Naive B cell (primary cell): ENCODE results near the gene P2RY10. TPM values are rescaled to one million over a fixed set of nuclear protein-coding genes. Genes with fewer than 3 reads are reported as not detected.
"Not testable (repeated sequence)": the region's sequence is repeated elsewhere in the genome, so short reads cannot be mapped to it uniquely, and the experiment has no call there.

Source experiments
- ATAC-seq, 2 donors: fragments of 150-1000 bp; cut with Tn5 transposase; 2 replicates each; pipeline ENCODE4 v1.10.0; 2021; ENCODE audit warnings: low read depth in 2 of 2, mild to moderate bottlenecking in 2 of 2, moderate library complexity in 2 of 2
- DNase-seq: peaks from one replicate; pipeline ENCODE4 v3.0.0; 2022
- H3K27ac Mint-ChIP-seq, 6 donors: one replicate each; pipeline ENCODE4 v1.8.0; 2020 to 2022; ENCODE audit warnings: mild to moderate bottlenecking in 6 of 6, mixed read lengths in 6 of 6, moderate library complexity in 5 of 6, inconsistent platforms in 2 of 6
- H3K27me3 Mint-ChIP-seq, 3 donors: one replicate each; pipeline ENCODE4 v1.8.0; 2021 to 2022; ENCODE audit warnings: mixed read lengths in 3 of 3, mild to moderate bottlenecking in 1 of 3
- H3K36me3 Mint-ChIP-seq, 2 donors: one replicate each; pipeline ENCODE4 v1.8.0; 2020 to 2022; ENCODE audit warnings: mixed read lengths in 2 of 2, inconsistent platforms in 1 of 2, mild to moderate bottlenecking in 1 of 2
- H3K4me1 Mint-ChIP-seq, 3 donors: one replicate each; pipeline ENCODE4 v1.8.0; 2020 to 2022; ENCODE audit warnings: mixed read lengths in 3 of 3, inconsistent platforms in 1 of 3, mild to moderate bottlenecking in 1 of 3, moderate library complexity in 1 of 3
- H3K4me3 Mint-ChIP-seq, 8 donors: one replicate each; pipeline ENCODE4 v1.8.0; 2020 to 2022; ENCODE audit warnings: mild to moderate bottlenecking in 8 of 8, mixed read lengths in 8 of 8, moderate library complexity in 8 of 8, inconsistent platforms in 2 of 8
- H3K9me3 Mint-ChIP-seq, 7 donors: one replicate each; pipeline ENCODE4 v1.8.0; 2020 to 2022; ENCODE audit warnings: mixed read lengths in 7 of 7, mild to moderate bottlenecking in 5 of 7, inconsistent platforms in 2 of 7, moderate library complexity in 1 of 7
- polyA plus RNA-seq, 6 donors: library from polyadenylated mRNA; unstranded; fragments of 300-500 nt; fragmentation: Illumina TruSeq; gene quantifications; one replicate each; pipeline ENCODE4 v1.2.3, GENCODE V29; 2021; ENCODE audit warnings: low read depth in 6 of 6

The P2RY10 gene
- polyA plus RNA-seq, 6 donors from 2014 or later = 236 to 292 (median 251) TPM

DNA sequence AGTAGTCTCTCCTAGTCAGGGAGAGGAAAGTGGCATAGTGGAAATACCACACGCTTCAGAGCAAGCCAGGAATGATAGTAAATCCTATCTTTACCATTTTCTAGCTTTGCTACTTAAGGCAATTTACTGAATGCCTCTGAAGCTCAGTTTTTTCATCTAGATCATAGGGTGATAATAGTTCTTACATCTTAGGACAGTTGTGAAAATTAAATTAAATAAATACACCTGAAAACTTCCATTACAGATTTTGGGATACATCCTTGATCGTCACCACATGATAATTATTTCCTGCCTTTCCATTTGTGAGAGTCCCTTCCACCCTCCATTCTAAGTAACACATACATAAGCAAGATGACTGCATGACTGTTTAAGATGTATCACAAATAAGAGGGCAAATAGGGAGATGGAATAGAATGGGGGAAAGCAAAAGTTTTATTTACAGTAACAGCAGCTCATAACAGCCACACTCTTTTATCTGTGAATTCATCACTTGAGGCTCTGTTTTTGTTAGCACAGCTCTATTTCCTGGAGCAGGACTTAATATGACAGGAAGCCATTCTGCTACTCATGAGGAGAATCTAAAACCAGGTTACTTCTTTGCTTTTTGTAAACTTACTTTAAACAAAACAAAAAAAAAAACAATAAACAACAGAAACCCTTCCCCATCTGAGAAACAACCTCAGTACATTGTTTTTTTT lies 13.4 kb downstream of the P2RY10 start:
- DNase-seq (no peak), ATAC-seq (no peak)
- Mint-ChIP-seq H3K4me3 (peak overlapping the region in 5 of 8 donors; percentile 5 to 36 (median 22)), H3K9me3 (peaks cover 0 to 3% (median 0%) of the 10 kb centered on the region in 7 donors), H3K4me1 (peaks cover 34 to 73% (median 68%) of the 10 kb centered on the region in 3 donors), H3K27me3 (no peaks in the 10 kb centered on the region), H3K36me3 (peaks cover 9 to 25% of the 10 kb centered on the region in 2 donors), H3K27ac (peak overlapping the region in 4 of 6 donors; percentile 13 to 72 (median 26))

DNA sequence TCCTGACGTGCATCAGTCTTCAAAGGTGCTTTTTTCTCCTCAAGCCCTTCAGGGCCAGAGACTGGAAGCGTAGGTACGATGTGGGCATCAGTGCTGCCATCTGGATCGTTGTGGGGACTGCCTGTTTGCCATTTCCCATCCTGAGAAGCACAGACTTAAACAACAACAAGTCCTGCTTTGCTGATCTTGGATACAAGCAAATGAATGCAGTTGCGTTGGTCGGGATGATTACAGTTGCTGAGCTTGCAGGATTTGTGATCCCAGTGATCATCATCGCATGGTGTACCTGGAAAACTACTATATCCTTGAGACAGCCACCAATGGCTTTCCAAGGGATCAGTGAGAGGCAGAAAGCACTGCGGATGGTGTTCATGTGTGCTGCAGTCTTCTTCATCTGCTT lies 15.7 kb downstream of the P2RY10 start:
- Mint-ChIP-seq H3K9me3 (peaks cover 0 to 7% (median 0%) of the 10 kb centered on the region in 7 donors), H3K27ac (peak overlapping the region in 3 of 6 donors; percentile 37 to 79 (median 51)), H3K4me3 (no peak overlapping the region), H3K4me1 (peaks cover 40 to 59% (median 57%) of the 10 kb centered on the region in 3 donors), H3K27me3 (no peaks in the 10 kb centered on the region), H3K36me3 (peaks cover 8 to 19% of the 10 kb centered on the region in 2 donors)
- DNase-seq (no peak), ATAC-seq (no peak)

GRCh38 chrX:78964598-78964997 lies 19.4 kb downstream of the P2RY10 start:
- H3K4me1 Mint-ChIP-seq = peaks cover 21 to 29% (median 24%) of the 10 kb centered on the region in 3 donors
- ATAC-seq (no peak), DNase-seq (no peak)
- no peaks in the 10 kb centered on the region for H3K27me3 Mint-ChIP-seq
- peak overlapping the region in 5 of 6 donors; percentile 40 to 93 (median 59) for H3K27ac Mint-ChIP-seq
- peaks cover 8 to 19% of the 10 kb centered on the region in 2 donors for H3K36me3 Mint-ChIP-seq
- H3K9me3 Mint-ChIP-seq = peaks cover 0 to 18% (median 10%) of the 10 kb centered on the region in 7 donors
- no peak overlapping the region for H3K4me3 Mint-ChIP-seq

DNA sequence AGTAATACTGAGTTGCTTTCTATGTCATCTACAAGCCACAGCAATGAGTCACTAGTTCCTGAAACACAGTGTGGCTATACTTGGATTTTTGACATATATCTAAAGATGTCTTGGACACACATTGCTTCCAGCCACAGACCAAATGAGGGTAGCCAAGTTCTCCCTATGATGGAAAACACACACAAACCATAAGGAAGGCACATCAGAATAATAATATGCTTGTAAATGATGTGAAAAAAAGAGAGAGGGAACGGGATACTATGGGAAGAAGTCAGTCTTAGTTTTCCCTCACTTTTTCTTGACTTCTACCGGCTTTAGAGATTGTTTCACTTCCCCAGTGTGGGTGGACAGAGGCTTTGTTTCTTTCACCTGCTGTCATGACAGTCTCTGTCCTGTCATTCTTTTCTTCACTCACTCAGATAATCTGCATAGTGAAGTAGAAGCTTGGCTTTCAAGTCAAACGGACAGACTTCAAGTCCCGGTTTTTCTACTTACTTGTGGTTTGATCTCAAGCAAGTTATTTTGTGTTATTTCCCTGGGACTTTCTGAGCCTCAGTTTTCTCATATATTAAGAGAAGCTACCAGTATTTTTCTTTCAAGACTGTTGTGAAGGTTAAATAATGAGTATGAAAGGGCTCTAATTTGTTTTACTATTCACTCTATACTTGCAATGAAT lies 34.7 kb downstream of the P2RY10 start:
- peak overlapping the region in 1 of 8 donors; percentile 14 for H3K4me3 Mint-ChIP-seq
- peaks cover 9 to 32% (median 17%) of the 10 kb centered on the region in 3 donors for H3K4me1 Mint-ChIP-seq
- peaks cover 0 to 10% (median 3%) of the 10 kb centered on the region in 7 donors for H3K9me3 Mint-ChIP-seq
- peak overlapping the region in 2 of 6 donors; percentile 3 to 59 for H3K27ac Mint-ChIP-seq
- ATAC-seq (peak; percentile 66 to 70), DNase-seq (no peak)
- no peaks in the 10 kb centered on the region for H3K36me3 Mint-ChIP-seq
- H3K27me3 Mint-ChIP-seq = no peaks in the 10 kb centered on the region

DNA sequence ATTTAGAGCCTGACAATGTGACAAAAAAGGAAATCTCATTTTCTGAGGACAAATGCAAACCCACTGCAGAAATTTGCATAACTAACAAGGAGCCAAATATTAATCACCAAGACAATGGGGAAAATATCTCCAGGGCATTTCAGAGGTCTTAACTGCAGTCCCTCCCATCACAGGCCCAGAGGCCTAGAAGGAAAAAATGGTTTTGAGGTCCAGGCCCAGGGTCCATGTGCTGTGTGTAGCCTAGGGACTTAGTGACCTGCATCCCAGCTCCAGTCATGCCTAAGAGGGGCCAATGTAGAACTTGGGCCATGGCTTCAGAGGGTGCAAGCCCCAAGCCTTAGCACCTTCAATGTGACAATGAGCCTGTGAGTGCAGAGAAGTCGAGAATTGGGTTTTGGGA lies 44.2 kb downstream of the P2RY10 start:
- H3K9me3 Mint-ChIP-seq = peaks cover 4 to 55% (median 33%) of the 10 kb centered on the region in 7 donors
- peaks cover 8 to 30% of the 10 kb centered on the region in 2 donors for H3K36me3 Mint-ChIP-seq
- H3K27me3 Mint-ChIP-seq = no peaks in the 10 kb centered on the region
- DNase-seq (no peak), ATAC-seq (no peak)
- H3K4me1 Mint-ChIP-seq = peaks cover 8 to 11% (median 10%) of the 10 kb centered on the region in 3 donors
- H3K27ac Mint-ChIP-seq = no peak overlapping the region
- H3K4me3 Mint-ChIP-seq = no peak overlapping the region

- Mint-ChIP-seq H3K27ac (peak overlapping the region in 2 of 6 donors; percentile 17 to 48), H3K4me1 (peaks cover 4 to 12% (median 5%) of the 10 kb centered on the region in 3 donors), H3K36me3 (peaks cover 5 to 6% of the 10 kb centered on the region in 2 donors), H3K4me3 (peak overlapping the region in 2 of 8 donors; percentile 51 to 53), H3K27me3 (no peaks in the 10 kb centered on the region), H3K9me3 (peaks cover 0 to 23% (median 8%) of the 10 kb centered on the region in 7 donors)
- ATAC-seq = peak in 1 of 2 donors; percentile 32
- DNase-seq = no peak
These were observed 52.8 kb downstream of the P2RY10 start for GRCh38 chrX:78997870-78998558.

GRCh38 chrX:79007540-79007939 lies 62.3 kb downstream of the P2RY10 start:
- Mint-ChIP-seq H3K36me3 (peaks cover 5 to 17% of the 10 kb centered on the region in 2 donors), H3K9me3 (peaks cover 8 to 51% (median 39%) of the 10 kb centered on the region in 7 donors)
- DNase-seq, ATAC-seq, H3K4me1 Mint-ChIP-seq, H3K27ac Mint-ChIP-seq, H3K4me3 Mint-ChIP-seq, H3K27me3 Mint-ChIP-seq: not testable (repeated sequence)

Other genes with a start within 250 kb of the P2RY10 start
- not detected for gene LPAR4, start 197.7 kb upstream of the P2RY10 start, polyA plus RNA-seq
- gene GPR174, start 199.3 kb downstream of the P2RY10 start, polyA plus RNA-seq = 10 to 100 TPM in 1 of 6 donors, 1 to 10 TPM in 5; 4.6 to 11.7 (median 7.4) TPM